Muscle layer of duodenum (tissue), 2 donors: ENCODE data around the gene AGFG2.

ENCODE experiments used
- H3K27ac ChIP-seq: one replicate; pipeline ENCODE4 v1.7.0; 2013; ENCODE audit warnings: mild to moderate bottlenecking, low read length
- H3K27me3 ChIP-seq: one replicate; pipeline ENCODE4 v1.7.0; 2013; ENCODE audit warnings: low read depth, mild to moderate bottlenecking, control low read depth, low read length
- H3K36me3 ChIP-seq, 2 donors: one replicate each; pipeline ENCODE4 v1.7.0; 2013; ENCODE audit warnings: low read length in 2 of 2, control low read depth in 1 of 2, mild to moderate bottlenecking in 1 of 2; ENCODE audit not compliant: insufficient read depth in 2 of 2, control insufficient read depth in 1 of 2
- H3K4me1 ChIP-seq, 2 donors: one replicate each; pipeline ENCODE4 v1.7.0; 2013; ENCODE audit warnings: low read length in 2 of 2, mild to moderate bottlenecking in 2 of 2, control low read depth in 1 of 2, moderate library complexity in 1 of 2; ENCODE audit not compliant: insufficient read depth in 2 of 2, control insufficient read depth in 1 of 2
- H3K4me3 ChIP-seq, 2 donors: one replicate each; pipeline ENCODE4 v1.7.0; 2013; ENCODE audit warnings: low read length in 2 of 2, low read depth in 1 of 2, mild to moderate bottlenecking in 1 of 2
- H3K9me3 ChIP-seq, 2 donors: one replicate each; pipeline ENCODE4 v1.7.0; 2013; ENCODE audit warnings: low read length in 2 of 2, control low read depth in 1 of 2, mild to moderate bottlenecking in 1 of 2; ENCODE audit not compliant: control insufficient read depth in 1 of 2
- donor health status: healthy.

The AGFG2 gene

DNA sequence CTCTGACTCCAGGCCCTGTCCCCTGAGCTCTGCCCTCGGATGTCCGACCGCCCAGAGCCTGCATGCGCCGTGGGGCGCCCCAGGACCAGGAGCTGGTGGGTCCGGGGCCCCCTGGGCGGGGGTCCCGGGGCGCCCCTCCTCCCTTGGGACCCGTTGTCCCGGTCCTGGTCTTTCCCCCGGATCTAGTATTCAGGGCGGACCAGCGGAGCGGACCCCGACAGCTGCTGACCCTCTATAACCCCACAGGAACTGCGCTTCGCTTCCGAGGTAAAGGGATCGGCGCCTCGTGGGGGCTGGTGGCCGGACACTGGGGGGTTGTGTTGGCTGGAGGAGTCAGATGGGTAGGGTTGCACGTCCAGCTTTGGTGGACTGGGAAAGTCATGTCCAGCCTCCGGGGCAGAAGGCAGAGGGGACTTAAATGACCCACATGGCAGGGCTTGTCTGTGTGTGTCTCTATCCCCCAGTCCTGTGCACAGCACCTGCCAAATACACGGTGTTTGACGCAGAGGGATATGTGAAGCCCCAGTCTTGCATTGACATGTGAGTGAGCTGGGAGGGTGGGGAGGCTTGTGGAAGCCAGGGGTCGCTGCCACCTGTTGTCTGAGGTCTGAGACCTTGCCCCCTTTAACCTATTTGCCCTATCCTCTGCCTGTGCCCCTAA, 73.9 kb downstream of the AGFG2 start:
- no peaks in the 10 kb centered on the region for H3K9me3 ChIP-seq
- H3K4me3 ChIP-seq = peak overlapping the region; percentile 64 to 88
- H3K4me1 ChIP-seq = peaks cover 0 to 13% of the 10 kb centered on the region in 2 donors
- H3K27ac ChIP-seq = no peak overlapping the region
- H3K36me3 ChIP-seq = peaks cover 0 to 3% of the 10 kb centered on the region in 2 donors
- H3K27me3 ChIP-seq = no peaks in the 10 kb centered on the region

DNA sequence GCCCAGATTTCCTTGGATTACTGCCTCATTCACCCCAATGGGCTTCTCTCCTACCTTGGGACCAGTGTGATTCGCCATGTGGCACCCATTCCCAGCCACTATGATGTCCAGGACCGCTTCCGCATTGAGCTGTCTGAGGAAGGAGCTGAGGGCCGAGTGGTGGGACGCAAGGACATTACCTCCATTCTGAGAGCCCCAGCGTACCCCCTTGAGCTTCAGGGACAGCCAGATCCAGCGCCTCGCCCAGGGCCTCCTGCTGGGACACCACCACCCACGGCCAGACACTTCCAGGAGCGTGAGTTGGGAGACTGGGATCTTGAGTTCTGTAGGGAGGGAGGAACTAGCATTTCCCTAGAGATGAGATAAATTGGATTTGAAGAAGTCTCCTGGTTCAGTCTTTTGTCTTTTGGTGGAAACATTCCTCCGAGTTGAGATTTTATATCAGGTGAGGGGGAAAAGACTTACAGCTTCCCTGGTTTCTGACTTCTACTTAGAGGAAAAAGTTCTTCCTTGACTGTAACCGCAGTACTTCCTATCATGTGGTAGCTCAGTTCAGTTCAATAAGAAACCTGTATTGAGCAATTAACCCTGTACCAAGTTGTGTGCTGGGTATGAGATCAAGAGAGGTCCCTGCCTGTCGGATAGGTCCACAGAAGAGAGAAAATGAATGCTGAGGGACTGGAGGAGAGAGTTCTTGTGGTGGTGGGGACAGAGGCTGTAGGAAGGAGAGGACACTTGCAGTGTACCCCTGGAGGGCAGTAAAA, 74.6 kb downstream of the AGFG2 start:
- H3K27me3 ChIP-seq = no peaks in the 10 kb centered on the region
- H3K36me3 ChIP-seq = peaks cover 0 to 3% of the 10 kb centered on the region in 2 donors
- no peaks in the 10 kb centered on the region for H3K9me3 ChIP-seq
- no peak overlapping the region for H3K27ac ChIP-seq
- H3K4me1 ChIP-seq = peaks cover 0 to 13% of the 10 kb centered on the region in 2 donors
- peak overlapping the region; percentile 64 to 88 for H3K4me3 ChIP-seq

DNA sequence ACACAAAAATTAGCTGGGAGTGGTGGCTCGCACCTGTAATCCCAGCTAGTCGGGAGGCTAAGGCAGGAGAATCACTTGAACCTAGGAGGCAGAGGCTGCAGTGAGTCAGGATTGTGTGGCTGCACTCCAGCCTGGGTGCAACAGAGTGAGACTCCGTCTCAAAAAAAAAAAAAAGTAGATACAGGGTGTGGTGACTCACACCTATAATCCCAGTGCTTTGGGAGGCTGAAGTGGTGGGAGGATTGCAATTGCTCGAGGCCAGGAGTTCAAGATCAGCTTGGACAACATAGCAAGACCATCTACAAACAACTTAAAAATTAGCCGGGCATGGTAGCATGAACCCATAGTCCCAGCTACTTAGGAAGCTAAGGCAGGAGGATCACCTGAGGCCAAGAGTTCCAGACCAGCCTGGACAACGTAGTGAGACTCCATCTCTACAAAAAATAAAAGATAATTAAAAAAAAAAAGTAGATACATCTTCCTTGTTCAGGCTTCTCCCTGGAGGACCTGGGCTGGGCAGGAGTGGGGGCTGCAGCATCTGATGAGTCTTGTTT, 75.4 kb downstream of the AGFG2 start:
- H3K4me1 ChIP-seq = peaks cover 0 to 13% of the 10 kb centered on the region in 2 donors
- no peaks in the 10 kb centered on the region for H3K27me3 ChIP-seq
- H3K36me3 ChIP-seq = peaks cover 0 to 3% of the 10 kb centered on the region in 2 donors
- H3K9me3 ChIP-seq = no peaks in the 10 kb centered on the region
- no peak overlapping the region for H3K27ac ChIP-seq
- no peak overlapping the region for H3K4me3 ChIP-seq
